T-helper 2 cell (primary cell): ENCODE data around the gene NF2.
"Not testable (repeated sequence)": the region's sequence is repeated elsewhere in the genome, so short reads cannot be mapped to it uniquely, and the experiment has no call there.

Experiments used
- DNase-seq, 5 experiments: peaks; one replicate each; pipeline versions ENCODE4 v3.0.0 to v3.0.0-alpha.2; 2012 to 2022

NF2 gene

DNA sequence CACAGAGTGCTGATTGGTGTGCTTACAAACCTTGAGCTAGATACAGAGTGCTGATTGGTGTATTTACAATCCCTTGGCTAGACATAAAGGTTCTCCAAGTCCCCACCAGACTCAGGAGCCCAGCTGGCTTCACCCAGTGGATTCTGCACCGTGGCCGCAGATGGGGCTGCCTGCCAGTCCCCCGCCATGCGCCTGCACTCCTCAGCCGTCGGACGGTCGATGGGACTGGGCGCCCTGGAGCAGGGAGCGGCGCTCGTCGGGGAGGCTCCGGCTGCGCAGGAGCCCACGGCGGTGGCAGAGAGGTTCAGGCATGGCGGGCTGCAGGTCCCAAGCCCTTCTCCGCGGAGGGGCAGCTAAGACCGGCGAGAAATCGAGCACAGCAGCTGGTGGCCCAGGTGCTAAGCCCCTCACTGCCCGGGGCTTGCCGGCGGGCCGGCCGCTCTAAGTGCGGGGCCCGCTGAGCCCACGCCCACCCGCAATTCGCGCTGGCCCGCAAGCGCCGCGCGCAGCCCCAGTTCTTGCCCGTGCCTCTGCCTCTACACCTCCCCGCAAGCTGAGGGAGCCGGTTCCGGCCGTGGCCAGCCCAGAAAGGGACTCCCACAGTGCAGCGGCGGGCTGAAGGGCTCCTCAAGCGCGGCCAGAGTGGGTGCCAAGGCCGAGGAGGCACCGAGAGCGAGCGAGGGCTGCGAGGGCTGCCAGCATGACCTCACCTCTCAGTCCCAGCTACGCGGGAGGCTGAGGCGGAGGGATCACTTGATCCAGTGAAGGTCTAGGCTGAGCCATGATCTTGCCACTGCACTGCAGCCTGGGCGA lies 5.4 kb upstream of the NF2 start:
- not testable (repeated sequence) for DNase-seq

- no peak for DNase-seq
These were observed 4.8 kb upstream of the NF2 start for GRCh38 chr22:29598684-29599020.

DNA sequence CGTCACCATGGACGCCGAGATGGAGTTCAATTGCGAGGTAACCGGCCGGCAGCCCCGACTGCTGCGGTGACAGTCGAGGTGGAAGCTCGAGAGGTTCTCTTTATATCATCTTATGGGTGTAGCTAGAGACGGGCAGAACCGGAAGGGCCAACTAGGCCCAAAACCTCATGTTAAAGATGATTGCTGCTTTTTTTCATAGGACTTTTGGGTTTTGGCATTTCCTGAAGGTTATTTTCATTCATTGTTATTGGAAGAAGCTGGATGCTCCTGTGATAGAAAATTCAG lies 585 bp downstream of the NF2 start:
- peak in 2 of 5 experiments; percentile 9 to 15 for DNase-seq

- no peak for DNase-seq
These were observed 2.1 kb downstream of the NF2 start for GRCh38 chr22:29605527-29605850.

DNA sequence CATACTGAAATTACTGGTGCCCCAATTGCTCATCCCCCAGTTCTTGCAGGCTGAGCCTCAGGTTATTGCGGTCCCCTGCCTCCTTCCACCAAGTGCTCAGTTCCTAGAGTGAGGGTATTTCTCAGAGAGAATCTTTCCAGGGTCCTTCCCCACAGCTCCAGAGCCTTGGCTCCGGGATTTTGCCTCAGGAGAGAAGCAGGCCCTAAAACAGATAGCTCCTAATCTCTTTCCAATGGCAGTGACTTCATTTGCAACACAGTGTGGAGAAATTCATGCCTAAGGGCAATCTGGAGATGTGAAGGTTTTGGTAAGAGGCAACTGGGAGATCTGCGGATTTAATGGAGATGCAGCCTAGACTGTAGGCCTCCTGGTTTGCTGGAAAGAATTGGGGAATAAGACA lies 2.9 kb downstream of the NF2 start:
- DNase-seq = no peak

- no peak for DNase-seq
These were observed 4.0 kb downstream of the NF2 start for GRCh38 chr22:29607426-29607825.

DNA sequence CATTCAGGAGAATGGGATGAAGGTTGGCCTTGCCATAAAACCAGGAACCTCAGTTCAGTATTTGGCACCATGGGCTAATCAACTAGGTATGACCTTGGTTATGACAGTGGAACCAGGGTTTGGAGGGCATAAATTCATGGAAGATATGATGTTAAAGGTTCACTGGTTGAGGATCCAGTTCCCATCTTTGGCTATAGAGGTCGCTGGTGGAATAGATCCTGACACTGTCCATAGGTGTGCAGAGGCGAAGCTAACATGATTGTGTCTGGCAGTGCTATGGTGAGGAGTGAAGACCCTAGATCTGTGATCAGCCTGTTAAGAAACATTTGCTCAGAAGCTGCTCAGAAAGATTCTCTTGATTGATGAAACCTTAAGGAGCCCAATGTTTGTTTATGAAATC lies 5.7 kb downstream of the NF2 start:
- DNase-seq = no peak

- DNase-seq = no peak
These were observed 7.3 kb downstream of the NF2 start for GRCh38 chr22:29610780-29611179.

DNA sequence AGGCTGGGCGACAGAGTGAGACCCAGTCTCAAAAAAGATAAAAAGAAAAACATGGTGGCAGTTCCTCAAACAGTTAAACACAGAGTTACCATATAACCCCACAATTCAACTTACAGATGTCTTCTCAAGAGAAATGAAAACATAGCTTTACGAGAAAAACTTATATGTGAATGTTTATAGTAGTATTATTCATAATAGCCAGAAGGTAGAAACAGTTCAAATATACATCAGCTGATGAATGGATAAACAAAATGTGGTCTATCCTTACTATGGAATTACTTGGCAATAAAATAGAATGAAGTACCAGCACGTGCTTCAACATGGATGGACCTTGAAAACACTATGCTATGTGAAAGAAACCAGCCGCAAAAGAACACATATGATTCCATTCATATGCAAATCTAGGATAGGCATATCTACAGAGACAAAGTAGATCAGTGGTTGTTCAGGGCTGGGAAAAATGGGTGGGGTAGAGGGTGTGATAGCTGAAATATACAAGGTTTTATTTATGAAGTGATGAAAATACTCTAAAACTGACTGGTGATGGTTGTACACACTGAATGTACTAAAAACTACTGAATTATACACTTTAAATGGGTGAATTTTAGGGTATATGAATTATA lies 12.4 kb downstream of the NF2 start:
- no peak for DNase-seq

DNA sequence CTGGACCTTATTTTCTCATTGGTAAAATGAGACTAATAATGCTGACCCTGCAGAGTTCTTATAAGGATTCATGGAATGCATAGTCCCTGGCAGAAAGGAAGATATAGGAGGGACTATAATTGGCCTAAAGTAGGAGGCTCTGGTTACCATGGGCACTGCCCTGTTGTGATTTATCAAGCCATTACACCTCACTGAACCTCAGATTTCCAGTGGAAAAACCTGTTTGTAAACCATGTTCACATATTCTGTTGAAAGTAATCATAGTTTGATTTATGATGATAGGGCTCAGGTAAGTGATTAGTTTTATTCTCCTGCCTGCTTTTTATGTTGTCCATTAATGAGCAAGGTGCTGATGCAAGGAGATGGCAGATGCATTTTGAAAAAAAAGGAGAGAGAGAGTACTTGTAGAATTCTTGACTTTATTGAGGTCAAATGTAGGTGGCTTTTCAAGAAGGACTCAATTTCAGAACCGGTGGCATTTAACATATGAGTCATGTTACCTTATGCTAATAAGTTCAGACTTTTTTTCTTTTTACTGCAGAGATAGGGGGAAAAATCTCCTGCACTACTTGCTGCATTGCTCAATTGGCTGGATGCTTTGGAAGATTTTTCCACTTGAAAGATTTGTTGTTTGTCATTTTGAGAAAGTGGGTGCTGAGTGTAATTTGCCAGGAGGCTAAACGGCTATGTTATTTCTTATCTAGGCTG lies 14.6 kb downstream of the NF2 start:
- DNase-seq = peak in 1 of 5 experiments; percentile 60

GRCh38 chr22:29621761-29622526 lies 18.5 kb downstream of the NF2 start:
- peak in 1 of 5 experiments; percentile 18 for DNase-seq

DNA sequence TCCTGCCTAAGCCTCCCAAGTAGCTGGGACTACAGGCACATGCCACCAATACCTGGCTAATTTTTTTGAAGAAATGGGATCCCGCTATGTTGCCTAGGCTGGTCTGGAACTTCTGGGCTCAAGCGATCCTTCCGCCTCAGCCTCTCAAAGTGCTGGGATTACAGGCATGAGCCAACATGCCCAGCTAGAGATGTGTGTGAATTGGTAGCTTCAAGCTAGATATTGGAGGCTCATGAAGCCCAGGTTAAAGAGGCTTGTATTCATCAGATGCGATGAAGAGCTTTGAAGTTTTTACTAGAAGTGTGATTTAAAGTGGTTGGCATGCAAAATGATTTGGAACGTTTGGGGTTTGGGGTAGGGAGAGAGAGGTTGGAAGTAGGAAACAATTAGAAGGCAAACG lies 19.6 kb downstream of the NF2 start:
- DNase-seq = no peak

DNA sequence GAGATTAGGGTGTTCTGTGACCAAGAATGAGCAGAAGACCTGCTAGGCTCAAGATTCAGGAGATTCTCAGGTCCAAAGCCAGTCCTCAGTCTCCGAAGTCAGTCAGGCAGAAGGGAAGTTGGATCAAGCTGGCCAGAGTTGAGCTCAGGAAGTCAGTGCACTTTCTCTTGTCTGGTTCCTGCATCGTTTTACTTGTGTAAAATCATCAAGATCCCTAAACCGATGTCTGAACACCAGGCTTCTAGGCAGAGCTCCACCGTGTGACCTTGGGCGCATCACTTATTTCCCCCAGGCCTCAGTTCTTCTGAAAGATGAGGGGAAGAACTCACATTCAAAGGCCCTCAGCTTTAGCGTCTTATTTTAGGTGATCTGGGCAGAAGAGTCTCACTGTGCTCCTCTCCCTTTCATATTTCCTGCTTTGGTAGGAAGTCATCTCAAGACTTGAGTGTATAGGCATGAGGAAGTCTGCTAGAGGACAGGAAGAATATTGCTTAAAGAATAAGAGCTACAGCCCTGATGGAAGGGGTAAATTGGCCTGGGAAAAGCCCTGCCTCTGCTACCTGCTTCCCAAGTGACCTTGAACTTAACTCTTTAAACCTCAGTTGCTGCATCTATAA lies 20.2 kb downstream of the NF2 start:
- DNase-seq = peak in 1 of 5 experiments; percentile 30

DNA sequence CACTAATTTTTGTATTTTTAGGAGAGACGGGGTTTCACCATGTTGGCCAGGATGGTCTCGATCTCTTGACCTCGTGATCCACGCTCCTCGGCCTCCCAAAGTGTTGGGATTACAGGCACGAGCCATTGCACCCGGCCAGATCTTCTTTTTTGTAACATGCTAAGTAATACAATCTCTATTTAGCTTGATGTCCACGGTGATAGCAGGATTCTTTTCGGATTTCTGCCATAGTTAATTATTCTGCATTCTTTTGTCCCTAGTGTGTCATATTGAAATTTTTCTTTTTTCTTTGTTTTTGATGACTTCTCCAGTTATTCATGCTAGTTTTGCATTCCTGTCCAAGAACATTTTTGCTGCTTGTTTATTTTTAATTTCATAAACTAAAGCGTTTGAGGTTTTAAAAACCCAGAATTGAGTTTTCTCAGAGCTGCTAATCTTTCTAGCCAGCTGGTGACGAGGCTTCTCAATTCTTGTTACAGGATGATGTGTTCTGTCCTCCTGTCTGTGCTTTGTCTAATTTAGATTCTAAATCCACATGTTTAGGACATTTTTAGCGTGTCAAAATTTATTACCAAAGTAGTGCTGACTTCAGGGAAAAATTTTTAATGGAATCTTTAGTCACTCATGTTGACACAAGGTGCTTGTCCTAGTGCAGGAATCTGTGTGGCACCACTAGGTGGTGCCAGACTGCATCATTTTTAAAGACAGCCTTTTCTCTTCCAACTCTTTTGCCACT lies 21.8 kb downstream of the NF2 start:
- DNase-seq = peak in 2 of 5 experiments; percentile 16 to 70

- no peak for DNase-seq
These were observed 23.2 kb downstream of the NF2 start for GRCh38 chr22:29626497-29627195.

DNA sequence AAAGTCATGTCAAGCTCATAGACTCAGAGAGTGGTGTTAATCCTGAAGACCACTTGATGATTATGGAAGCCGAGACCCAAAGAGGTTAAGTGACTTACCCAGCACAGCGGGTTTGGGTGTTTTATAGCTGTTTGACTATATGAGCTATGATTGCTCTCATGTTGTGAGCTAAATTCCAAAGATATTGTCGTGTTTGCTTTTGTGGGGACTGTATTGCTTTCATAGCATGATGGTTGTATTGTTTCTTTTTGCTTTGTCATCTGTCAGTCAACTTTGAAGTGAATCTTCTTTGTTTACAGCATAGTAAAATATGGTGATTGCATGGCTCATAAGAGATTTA lies 23.7 kb downstream of the NF2 start:
- DNase-seq = no peak

DNA sequence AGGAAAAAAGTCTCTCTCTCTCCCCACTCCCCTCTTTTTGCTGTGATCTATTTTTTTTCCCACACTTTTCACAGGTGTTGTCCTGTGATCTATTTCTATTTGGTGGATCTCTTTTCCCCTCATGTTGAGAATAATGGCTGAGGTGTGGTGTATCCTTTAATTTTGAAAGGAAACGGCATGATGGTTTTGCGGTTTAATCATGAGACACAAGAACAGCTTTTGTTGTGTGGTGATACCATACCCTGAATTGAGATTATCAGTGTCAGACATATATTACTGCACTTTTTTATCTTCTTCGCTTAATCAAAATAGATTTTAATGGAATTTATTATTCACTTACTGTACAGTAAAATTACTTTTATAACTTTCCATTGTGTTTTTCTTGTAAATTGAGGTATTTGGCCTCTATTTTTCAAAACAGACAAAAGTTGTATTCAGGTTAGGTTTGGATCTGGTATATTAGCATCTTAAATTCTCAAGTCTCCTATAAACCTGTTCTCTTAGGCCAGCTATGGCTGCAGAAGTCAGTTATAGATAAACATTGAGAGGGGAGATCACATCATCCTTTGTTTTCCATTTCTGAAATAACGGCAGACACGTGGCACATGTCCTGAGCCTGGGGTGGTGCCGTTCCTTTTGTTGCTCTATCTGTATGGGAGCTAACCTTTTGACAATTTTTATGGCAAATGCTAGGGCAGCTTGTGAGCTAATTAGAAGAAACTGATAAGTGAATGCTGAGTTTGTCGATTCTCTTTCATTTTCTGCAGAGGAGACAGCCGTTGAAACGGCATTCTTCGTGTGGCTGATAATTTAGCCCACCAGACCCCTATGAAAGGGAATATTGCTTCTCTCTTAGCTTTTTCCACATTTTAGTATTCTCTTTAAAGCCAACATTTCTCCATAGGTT lies 25.8 kb downstream of the NF2 start:
- DNase-seq = peak in 1 of 5 experiments; percentile 28

DNA sequence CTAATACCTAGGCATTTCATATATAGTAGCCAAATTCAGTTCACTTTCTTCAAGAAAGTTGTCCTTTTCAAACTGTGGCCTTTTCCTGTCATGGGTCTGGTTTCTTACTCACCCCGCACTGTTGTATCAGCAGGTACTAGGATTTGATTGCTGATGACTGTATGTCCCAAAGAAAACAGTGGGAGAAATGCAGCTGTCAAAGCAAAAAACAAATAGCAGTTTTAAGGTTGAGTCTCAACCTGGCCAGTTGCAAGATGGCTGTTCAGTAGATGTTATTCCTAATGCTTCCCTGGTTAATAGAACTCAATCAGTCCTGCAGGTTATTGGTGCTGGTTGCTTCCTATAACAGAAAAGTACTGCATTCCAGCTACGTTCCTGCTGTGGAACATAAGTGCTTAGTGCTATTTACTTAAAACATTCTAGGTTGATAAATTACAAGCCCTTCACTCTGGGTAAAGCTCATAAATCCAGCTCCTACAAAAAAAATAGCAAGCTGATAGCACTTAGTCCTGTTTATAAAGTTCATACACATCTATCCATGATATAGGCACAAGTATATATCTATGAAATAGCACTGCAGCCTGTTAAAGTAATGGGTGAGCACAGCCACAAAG lies 26.6 kb downstream of the NF2 start:
- DNase-seq = no peak

- DNase-seq = no peak
These were observed 27.6 kb downstream of the NF2 start for GRCh38 chr22:29630987-29631386.

DNA sequence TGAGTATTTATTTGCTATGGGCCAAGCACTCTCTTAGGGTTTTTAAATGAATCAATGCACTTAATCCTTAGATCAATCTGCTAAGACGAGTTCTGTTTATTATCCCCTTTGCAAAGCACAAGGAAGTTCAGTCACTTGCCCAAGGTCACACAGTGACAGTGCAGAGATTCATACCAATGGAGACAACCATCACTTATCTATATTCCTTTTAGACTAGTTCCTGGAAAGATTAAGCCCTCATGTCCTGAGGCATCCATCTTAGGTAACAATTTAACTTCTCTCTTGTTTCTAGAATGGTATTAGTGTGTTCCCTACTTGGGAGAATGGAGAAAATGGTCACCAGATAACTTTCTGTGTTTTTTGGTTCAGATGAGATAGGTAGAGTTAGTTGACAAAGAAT lies 28.3 kb downstream of the NF2 start:
- DNase-seq = no peak
